T-helper 17 cell (primary cell): Measurements from ENCODE around the gene FGD2. TPM values are rescaled to one million over a fixed set of nuclear protein-coding genes. Genes with fewer than 3 reads are reported as not detected.
A peak's percentile ranks its signal among the peaks of the same experiment; 100 is the strongest.

ENCODE experiments used
- ATAC-seq: fragments of 150-1000 bp; cut with Tn5 transposase; 2 replicates; pipeline ENCODE4 v1.10.0; 2021; ENCODE audit warnings: mild to moderate bottlenecking, moderate library complexity
- DNase-seq, 3 donors: peaks; one replicate each; pipeline versions ENCODE4 v3.0.0 to v3.0.0-alpha.2; 2020 to 2021
- H3K9me3 ChIP-seq: one replicate; pipeline ENCODE4 v1.7.0; 2013; ENCODE audit warnings: low read length, mild to moderate bottlenecking; ENCODE audit not compliant: control insufficient read depth, poor library complexity, severe bottlenecking
- H3K27ac Mint-ChIP-seq: one replicate; pipeline ENCODE4 v1.8.0; 2022; ENCODE audit warnings: mild to moderate bottlenecking, moderate library complexity, mixed read lengths
- H3K27me3 Mint-ChIP-seq: one replicate; pipeline ENCODE4 v1.8.0; 2022; ENCODE audit warnings: mixed read lengths
- H3K36me3 Mint-ChIP-seq: one replicate; pipeline ENCODE4 v1.8.0; 2022; ENCODE audit warnings: low read depth, mixed read lengths
- H3K4me1 Mint-ChIP-seq: one replicate; pipeline ENCODE4 v1.8.0; 2022; ENCODE audit warnings: mild to moderate bottlenecking, mixed read lengths
- H3K4me3 Mint-ChIP-seq: one replicate; pipeline ENCODE4 v1.8.0; 2022; ENCODE audit warnings: mild to moderate bottlenecking, moderate library complexity, mixed read lengths
- total RNA-seq, 4 donors: library from RNA in 2 of 4; stranded (reverse) in 2 of 4; gene quantifications; one replicate each; pipeline ENCODE4 v1.2.3 and lab custom pipeline; 2022 to 2026

The FGD2 gene
- total RNA-seq, 2 donors from 2014 or later: 1.7 to 12.6 TPM

DNA sequence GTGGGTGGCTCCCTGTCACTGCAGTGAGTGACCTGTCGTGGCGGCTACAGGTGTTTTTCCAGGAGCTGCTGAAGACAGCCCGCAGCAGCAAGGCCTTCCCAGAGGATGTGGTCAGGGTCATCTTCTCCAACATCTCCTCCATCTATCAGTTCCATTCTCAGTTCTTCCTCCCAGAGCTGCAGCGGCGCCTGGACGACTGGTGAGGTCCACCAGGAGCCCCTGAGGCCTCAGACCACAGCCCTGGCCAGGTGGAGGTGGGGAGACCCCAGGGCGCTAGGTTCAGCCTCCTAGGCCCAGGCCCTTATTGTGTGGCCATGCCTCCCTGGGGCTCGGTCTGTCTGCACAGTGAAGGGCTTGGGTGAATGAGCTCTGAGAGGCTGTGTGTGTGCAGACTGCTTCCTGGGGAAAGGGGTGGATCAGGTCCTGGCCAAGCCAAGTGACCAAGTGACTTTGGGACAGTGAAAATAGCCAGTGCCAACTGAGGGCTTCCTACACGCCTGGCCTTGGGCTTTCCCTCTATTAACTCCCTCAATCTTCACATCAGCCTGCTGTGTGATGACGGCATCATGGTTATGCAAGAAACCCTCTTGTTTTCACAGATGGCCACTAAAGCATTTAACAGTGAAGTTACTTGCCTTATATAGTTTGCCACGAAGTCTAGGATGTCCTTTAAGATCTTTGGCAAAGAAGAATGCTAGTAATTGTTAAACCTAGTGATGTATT, 6.4 kb downstream of the FGD2 start:
- Mint-ChIP-seq H3K27ac (no peak overlapping the region), H3K4me1 (peaks cover 2% of the 10 kb centered on the region), H3K36me3 (no peaks in the 10 kb centered on the region), H3K27me3 (no peaks in the 10 kb centered on the region), H3K4me3 (no peak overlapping the region)
- no peaks in the 10 kb centered on the region for H3K9me3 ChIP-seq
- no peak for ATAC-seq
- no peak for DNase-seq

DNA sequence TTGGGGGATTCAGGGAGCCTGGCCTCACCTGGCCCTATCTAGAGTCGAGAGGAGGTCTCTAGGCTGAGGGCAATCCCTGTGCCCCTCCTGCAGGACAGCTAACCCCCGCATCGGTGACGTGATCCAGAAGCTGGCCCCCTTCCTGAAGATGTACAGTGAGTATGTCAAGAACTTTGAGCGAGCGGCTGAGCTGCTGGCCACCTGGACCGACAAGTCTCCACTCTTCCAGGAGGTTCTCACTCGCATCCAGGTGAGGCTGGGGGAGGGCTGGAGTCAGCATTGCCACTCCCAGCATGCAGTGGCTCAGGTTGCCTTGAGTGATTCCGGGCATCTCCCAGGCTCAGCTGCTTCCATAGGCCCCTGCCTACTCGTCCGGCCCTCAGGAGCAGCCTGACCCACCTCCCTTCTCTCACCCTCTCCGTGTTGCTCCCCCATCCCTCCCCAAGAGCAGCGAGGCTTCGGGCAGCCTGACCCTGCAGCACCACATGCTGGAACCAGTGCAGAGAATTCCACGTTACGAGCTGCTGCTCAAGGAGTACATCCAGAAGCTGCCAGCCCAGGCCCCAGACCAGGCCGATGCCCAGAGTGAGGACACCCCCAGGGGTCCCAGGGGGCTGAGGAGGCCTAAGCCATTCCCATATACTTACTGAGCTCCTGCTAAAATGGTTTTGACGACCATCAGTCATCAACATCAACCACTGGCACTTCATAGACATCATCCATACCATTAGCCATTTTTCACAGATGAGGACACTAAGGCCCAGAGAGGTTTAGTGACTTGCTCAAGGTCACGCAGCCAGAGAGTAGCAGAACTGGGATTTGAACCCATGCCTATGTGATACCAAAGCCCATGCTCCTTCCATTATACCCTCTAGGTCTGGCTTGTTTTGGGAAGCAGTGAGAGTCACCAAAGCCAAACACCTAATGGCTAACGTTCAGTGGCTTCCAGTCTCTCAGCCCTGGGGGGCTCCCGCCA, 8.3 kb downstream of the FGD2 start:
- H3K9me3 ChIP-seq: no peaks in the 10 kb centered on the region
- Mint-ChIP-seq H3K4me3 (no peak overlapping the region), H3K4me1 (peaks cover 12% of the 10 kb centered on the region), H3K36me3 (no peaks in the 10 kb centered on the region), H3K27me3 (no peaks in the 10 kb centered on the region), H3K27ac (no peak overlapping the region)
- DNase-seq (no peak), ATAC-seq (no peak)

DNA sequence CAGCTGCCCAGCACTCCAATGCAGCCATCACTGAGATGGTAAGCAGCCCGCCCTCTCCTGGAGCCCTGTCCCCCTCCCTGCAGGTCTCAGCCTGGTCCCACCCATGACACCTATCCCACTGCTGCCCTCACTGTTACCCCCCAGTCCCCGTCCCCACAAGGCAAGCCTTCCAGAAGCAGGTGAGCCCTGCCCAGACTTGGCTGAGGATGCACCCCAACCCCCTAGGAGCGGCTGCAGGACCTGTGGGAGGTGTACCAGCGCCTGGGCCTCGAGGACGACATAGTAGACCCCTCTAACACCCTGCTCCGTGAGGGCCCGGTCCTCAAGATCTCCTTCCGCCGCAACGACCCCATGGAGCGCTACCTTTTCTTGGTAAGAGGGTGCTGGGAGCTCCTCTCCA, 9.2 kb downstream of the FGD2 start:
- no peak overlapping the region for H3K27ac Mint-ChIP-seq
- ATAC-seq (no peak), DNase-seq (no peak)
- H3K4me3 Mint-ChIP-seq: no peak overlapping the region
- no peaks in the 10 kb centered on the region for H3K9me3 ChIP-seq
- no peaks in the 10 kb centered on the region for H3K27me3 Mint-ChIP-seq
- peaks cover 14% of the 10 kb centered on the region for H3K4me1 Mint-ChIP-seq
- no peaks in the 10 kb centered on the region for H3K36me3 Mint-ChIP-seq

- no peak overlapping the region for H3K27ac Mint-ChIP-seq
- DNase-seq (no peak), ATAC-seq (no peak)
- no peaks in the 10 kb centered on the region for H3K27me3 Mint-ChIP-seq
- H3K9me3 ChIP-seq: no peaks in the 10 kb centered on the region
- no peak overlapping the region for H3K4me3 Mint-ChIP-seq
- H3K4me1 Mint-ChIP-seq: peaks cover 14% of the 10 kb centered on the region
- no peaks in the 10 kb centered on the region for H3K36me3 Mint-ChIP-seq
Measured at GRCh38 chr6:37015532-37015931, 10.1 kb downstream of the FGD2 start.

- H3K4me1 Mint-ChIP-seq: peaks cover 21% of the 10 kb centered on the region
- ATAC-seq: no peak
- no peaks in the 10 kb centered on the region for H3K36me3 Mint-ChIP-seq
- H3K27me3 Mint-ChIP-seq: no peaks in the 10 kb centered on the region
- DNase-seq: no peak
- H3K27ac Mint-ChIP-seq: no peak overlapping the region
- H3K4me3 Mint-ChIP-seq: no peak overlapping the region
- no peaks in the 10 kb centered on the region for H3K9me3 ChIP-seq
Measured at GRCh38 chr6:37016995-37017394, 11.5 kb downstream of the FGD2 start.

- DNase-seq (no peak), ATAC-seq (no peak)
- no peaks in the 10 kb centered on the region for H3K36me3 Mint-ChIP-seq
- no peaks in the 10 kb centered on the region for H3K27me3 Mint-ChIP-seq
- H3K27ac Mint-ChIP-seq: peak overlapping the region; percentile 91
- peak overlapping the region; percentile 50 for H3K4me3 Mint-ChIP-seq
- H3K4me1 Mint-ChIP-seq: peaks cover 25% of the 10 kb centered on the region
- no peaks in the 10 kb centered on the region for H3K9me3 ChIP-seq
Measured at GRCh38 chr6:37017606-37018197, 12.2 kb downstream of the FGD2 start.

- DNase-seq (peak; percentile 69 to 88 (median 75)), ATAC-seq (peak; percentile 93)
- no peaks in the 10 kb centered on the region for H3K36me3 Mint-ChIP-seq
- peaks cover 33% of the 10 kb centered on the region for H3K4me1 Mint-ChIP-seq
- no peaks in the 10 kb centered on the region for H3K9me3 ChIP-seq
- H3K27me3 Mint-ChIP-seq: no peaks in the 10 kb centered on the region
- H3K27ac Mint-ChIP-seq: peak overlapping the region; percentile 91
- peak overlapping the region; percentile 50 for H3K4me3 Mint-ChIP-seq
Measured at GRCh38 chr6:37018198-37019064, 13.0 kb downstream of the FGD2 start.

DNA sequence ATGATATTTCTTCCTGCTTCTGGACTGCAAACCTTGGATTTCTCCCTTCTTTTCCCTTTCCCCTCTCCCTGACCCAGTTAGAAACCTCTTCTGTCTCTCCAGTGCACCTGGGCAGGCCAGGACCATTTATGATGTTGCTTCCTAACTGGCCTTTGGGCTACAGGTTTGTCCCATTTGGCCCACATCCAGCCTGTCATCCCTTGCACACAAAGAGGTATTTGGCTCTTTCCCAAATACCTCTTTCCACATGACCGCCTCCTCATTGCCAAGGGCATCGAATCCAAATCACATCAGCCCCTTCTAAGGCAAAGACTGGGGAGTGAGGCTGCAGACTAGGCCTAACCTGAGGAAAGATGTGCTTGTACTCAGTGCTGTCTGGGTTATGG, 13.6 kb downstream of the FGD2 start:
- ATAC-seq (no peak), DNase-seq (no peak)
- H3K4me1 Mint-ChIP-seq: peaks cover 33% of the 10 kb centered on the region
- H3K36me3 Mint-ChIP-seq: no peaks in the 10 kb centered on the region
- no peaks in the 10 kb centered on the region for H3K9me3 ChIP-seq
- H3K4me3 Mint-ChIP-seq: no peak overlapping the region
- H3K27ac Mint-ChIP-seq: peak overlapping the region; percentile 91
- H3K27me3 Mint-ChIP-seq: no peaks in the 10 kb centered on the region

- H3K4me1 Mint-ChIP-seq: peaks cover 39% of the 10 kb centered on the region
- H3K27ac Mint-ChIP-seq: no peak overlapping the region
- H3K36me3 Mint-ChIP-seq: no peaks in the 10 kb centered on the region
Measured at GRCh38 chr6:37020381-37020780, 14.9 kb downstream of the FGD2 start.

GRCh38 chr6:37020812-37021211, 15.4 kb downstream of the FGD2 start:
- Mint-ChIP-seq H3K27me3 (no peaks in the 10 kb centered on the region), H3K36me3 (no peaks in the 10 kb centered on the region), H3K4me1 (peaks cover 39% of the 10 kb centered on the region), H3K27ac (no peak overlapping the region), H3K4me3 (no peak overlapping the region)
- H3K9me3 ChIP-seq: no peaks in the 10 kb centered on the region
- no peak for DNase-seq
- no peak for ATAC-seq

More at GRCh38 chr6:37020381-37020780, 14.9 kb downstream of the FGD2 start:
- Mint-ChIP-seq H3K27me3 (no peaks in the 10 kb centered on the region), H3K4me3 (no peak overlapping the region)
- DNase-seq (no peak), ATAC-seq (no peak)
- no peaks in the 10 kb centered on the region for H3K9me3 ChIP-seq

DNA sequence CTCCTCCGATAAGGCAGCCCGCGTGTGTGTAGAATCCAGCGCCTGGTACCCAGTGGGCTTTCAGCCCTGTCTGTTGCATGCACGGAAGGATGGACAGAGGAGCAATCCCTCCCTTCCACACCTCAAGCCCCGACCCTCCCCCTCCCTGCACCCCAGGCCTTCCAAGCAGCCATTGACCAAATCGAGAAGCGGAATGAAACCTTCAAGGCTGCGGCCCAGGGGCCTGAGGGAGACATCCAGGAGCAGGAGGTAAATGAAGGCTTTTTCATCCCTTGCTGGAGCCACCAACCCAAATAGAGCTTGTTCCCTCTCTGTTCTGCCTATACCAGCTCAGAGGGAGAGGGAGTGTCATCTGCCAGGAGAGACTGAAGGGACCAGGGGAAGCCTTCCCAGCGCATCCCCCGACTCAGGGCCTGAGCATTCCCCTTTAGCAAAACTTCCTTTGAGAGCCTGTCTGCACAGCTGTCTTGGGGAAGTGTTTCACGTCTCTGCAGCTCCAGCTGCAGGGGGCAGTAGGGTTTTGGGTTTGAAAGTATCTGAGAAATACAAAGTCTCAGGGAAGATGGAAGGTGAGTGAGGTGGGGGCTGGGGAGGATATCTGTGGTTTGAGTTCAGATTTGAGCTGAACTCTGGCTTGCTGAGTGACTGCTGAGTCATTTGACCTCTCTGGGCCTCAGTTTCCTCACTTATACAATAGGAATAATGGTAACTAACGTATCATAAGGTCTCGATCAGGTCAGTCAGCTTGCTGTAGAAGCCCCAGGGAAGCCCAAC, 16.1 kb downstream of the FGD2 start:
- DNase-seq (peak; percentile 42 to 56 (median 45)), ATAC-seq (peak; percentile 50)
- no peaks in the 10 kb centered on the region for H3K9me3 ChIP-seq
- Mint-ChIP-seq H3K36me3 (no peaks in the 10 kb centered on the region), H3K27ac (peak overlapping the region; percentile 68), H3K4me1 (peaks cover 41% of the 10 kb centered on the region), H3K27me3 (no peaks in the 10 kb centered on the region), H3K4me3 (no peak overlapping the region)
